Sigmoid colon (tissue), 4 donors: ENCODE measurements around the gene KRTAP12-3.

Experiments used
- EP300 ChIP-seq, 4 donors: sonication (generic); formaldehyde crosslinking; IDR thresholded peaks; one replicate each; pipeline ENCODE4 v1.6.1; 2017; ENCODE audit warnings: antibody characterized with exemption in 4 of 4
- POLR2A ChIP-seq, 2 donors: fragments of 450-650 bp; IDR thresholded peaks; one replicate each; pipeline ENCODE4 v1.6.1; 2016; ENCODE audit warnings: antibody characterized with exemption in 2 of 2, mild to moderate bottlenecking in 2 of 2, moderate library complexity in 2 of 2
- POLR2AphosphoS5 ChIP-seq, 4 donors: sonication (generic); formaldehyde crosslinking; IDR thresholded peaks; one replicate each; pipeline ENCODE4 v1.6.1; 2017; ENCODE audit warnings: antibody characterized with exemption in 4 of 4
- TF ChIP-seq, protein P1 (sequence below), 4 experiments: fragments of 450-650 bp in 3 of 4; fragments of 200-600 bp in 1 of 4; IDR thresholded peaks; one replicate each; pipeline ENCODE4 v1.5.1; 2016 to 2019; ENCODE audit warnings: antibody characterized with exemption in 4 of 4, mild to moderate bottlenecking in 3 of 4, moderate library complexity in 2 of 4

DNA sequence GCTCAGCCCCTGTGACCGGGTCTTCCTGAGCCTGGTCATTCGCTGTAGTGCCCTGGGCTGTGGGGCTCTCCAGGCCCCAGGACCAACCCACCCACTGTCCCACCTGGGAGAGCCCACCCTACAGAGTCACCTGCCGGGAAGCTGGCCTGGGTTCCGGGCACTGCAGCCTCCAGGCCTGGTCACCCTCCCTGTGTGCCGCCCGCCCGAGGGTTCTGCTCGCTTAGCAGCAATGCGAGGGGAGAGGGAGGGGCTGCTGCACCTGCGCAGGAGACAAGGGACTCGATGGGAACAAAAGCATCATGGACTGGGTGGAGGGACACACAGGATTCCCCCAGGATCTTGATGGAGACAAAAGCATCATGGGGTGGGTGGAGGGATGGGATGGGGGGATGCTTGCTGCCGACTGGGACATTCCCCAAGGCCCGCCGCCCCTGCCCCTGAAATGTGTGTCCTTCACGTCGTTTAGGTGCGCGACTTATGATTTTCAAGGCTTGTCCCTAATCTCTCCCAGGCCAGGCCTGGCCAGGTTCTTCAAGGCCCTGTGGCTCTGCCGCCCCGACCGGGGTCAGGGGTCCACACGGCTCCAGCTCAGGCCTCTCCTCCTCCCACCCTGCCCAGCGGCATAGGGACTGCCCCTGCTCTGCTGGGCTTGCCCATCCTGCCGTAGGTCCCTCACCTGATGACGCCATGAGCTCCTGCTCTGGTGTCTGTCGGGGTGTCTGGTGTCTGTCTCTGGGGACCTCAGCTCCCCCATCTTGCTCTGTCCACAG is 44.2 kb upstream of the KRTAP12-3 start:
- TF ChIP-seq, protein P1, sequence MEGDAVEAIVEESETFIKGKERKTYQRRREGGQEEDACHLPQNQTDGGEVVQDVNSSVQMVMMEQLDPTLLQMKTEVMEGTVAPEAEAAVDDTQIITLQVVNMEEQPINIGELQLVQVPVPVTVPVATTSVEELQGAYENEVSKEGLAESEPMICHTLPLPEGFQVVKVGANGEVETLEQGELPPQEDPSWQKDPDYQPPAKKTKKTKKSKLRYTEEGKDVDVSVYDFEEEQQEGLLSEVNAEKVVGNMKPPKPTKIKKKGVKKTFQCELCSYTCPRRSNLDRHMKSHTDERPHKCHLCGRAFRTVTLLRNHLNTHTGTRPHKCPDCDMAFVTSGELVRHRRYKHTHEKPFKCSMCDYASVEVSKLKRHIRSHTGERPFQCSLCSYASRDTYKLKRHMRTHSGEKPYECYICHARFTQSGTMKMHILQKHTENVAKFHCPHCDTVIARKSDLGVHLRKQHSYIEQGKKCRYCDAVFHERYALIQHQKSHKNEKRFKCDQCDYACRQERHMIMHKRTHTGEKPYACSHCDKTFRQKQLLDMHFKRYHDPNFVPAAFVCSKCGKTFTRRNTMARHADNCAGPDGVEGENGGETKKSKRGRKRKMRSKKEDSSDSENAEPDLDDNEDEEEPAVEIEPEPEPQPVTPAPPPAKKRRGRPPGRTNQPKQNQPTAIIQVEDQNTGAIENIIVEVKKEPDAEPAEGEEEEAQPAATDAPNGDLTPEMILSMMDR (IDR thresholded peaks at IDR 0.05) = no peak
- TF ChIP-seq POLR2A (IDR thresholded peaks at IDR 0.05) (no peak), POLR2AphosphoS5 (IDR thresholded peaks at IDR 0.05) (no peak), EP300 (IDR thresholded peaks at IDR 0.05) (no peak)
